ENCODE data around the gene RHOH. TPM values are rescaled to one million over a fixed set of nuclear protein-coding genes. Genes with fewer than 3 reads are reported as not detected.
"Not testable (repeated sequence)": the region's sequence is repeated elsewhere in the genome, so short reads cannot be mapped to it uniquely, and the experiment has no call there.

RHOH gene
- total RNA-seq, 2 experiments from 2014 or later = 122 to 146 TPM

GRCh38 chr4:40262861-40263260, 66.0 kb downstream of the RHOH start:
- POLR2A ChIA-PET = interaction anchor here (0.5 kb wide), 1 partner anchor 33 kb away, joined by 4 read pairs; no protein-coding TSS in a partner anchor

GRCh38 chr4:40264497-40264896, 67.7 kb downstream of the RHOH start:
- CTCF ChIA-PET = no interaction called here
- POLR2A ChIA-PET = no interaction called here

More at GRCh38 chr4:40262861-40263260, 66.0 kb downstream of the RHOH start:
- CTCF ChIA-PET = interaction anchor here (0.7 kb wide), 1 partner anchor 23 kb away, joined by 4 read pairs; no protein-coding TSS in a partner anchor

GRCh38 chr4:40264995-40265909, 68.4 kb downstream of the RHOH start:
- ChIA-PET CTCF (interaction anchor here (0.6 to 2.3 kb wide), 5 partner anchors 11 to 42 kb away, joined by 3 to 6 read pairs (median 4); no protein-coding TSS in a partner anchor), POLR2A (interaction anchor here (0.7 kb wide), 2 partner anchors 9 to 19 kb away, joined by 3 read pairs; no protein-coding TSS in a partner anchor)

GRCh38 chr4:40265910-40266274, 69.1 kb downstream of the RHOH start:
- POLR2A ChIA-PET = interaction anchor here (0.7 kb wide), 2 partner anchors 8 to 18 kb away, joined by 3 read pairs; no protein-coding TSS in a partner anchor
- CTCF ChIA-PET = interaction anchor here (0.6 to 2.3 kb wide), 5 partner anchors 11 to 41 kb away, joined by 3 to 6 read pairs (median 4); no protein-coding TSS in a partner anchor

- ChIA-PET CTCF (no interaction called here), POLR2A (no interaction called here)
Measured at GRCh38 chr4:40269133-40269532, 72.3 kb downstream of the RHOH start.

GRCh38 chr4:40270609-40271008, 73.8 kb downstream of the RHOH start:
- ChIA-PET POLR2A (no interaction called here), CTCF (interaction anchor here (0.8 to 1.2 kb wide), 2 partner anchors 8 to 10 kb away, joined by 4 to 5 read pairs; no protein-coding TSS in a partner anchor)

GRCh38 chr4:40275065-40275730, 78.4 kb downstream of the RHOH start:
- POLR2A ChIA-PET = interaction anchor here (0.7 to 1.5 kb wide), 3 partner anchors 8 to 45 kb away, joined by 3 to 5 read pairs (median 3); no protein-coding TSS in a partner anchor
- CTCF ChIA-PET = interaction anchor here (0.6 to 1.9 kb wide), 4 partner anchors 8 to 575 kb away, joined by 3 to 4 read pairs (median 4); no protein-coding TSS in a partner anchor

- ChIA-PET CTCF (interaction anchor here (1.5 to 1.9 kb wide), 2 partner anchors 11 to 21 kb away, joined by 4 to 6 read pairs; no protein-coding TSS in a partner anchor), POLR2A (no interaction called here)
Measured at GRCh38 chr4:40276546-40276945, 79.7 kb downstream of the RHOH start.

GRCh38 chr4:40280586-40280985, 83.8 kb downstream of the RHOH start:
- ChIA-PET CTCF (interaction anchor here (1.2 to 1.4 kb wide), 2 partner anchors 10 to 20 kb away, joined by 4 read pairs; no protein-coding TSS in a partner anchor), POLR2A (no interaction called here)

GRCh38 chr4:40281099-40281498, 84.3 kb downstream of the RHOH start:
- CTCF ChIA-PET = interaction anchor here (1.2 to 1.4 kb wide), 2 partner anchors 10 to 19 kb away, joined by 4 read pairs; no protein-coding TSS in a partner anchor
- POLR2A ChIA-PET = no interaction called here

GRCh38 chr4:40281913-40282312, 85.1 kb downstream of the RHOH start:
- POLR2A ChIA-PET = interaction anchor here (0.6 kb wide), 1 partner anchor 151 kb away, joined by 3 read pairs; no protein-coding TSS in a partner anchor
- CTCF ChIA-PET = interaction anchor here (0.6 kb wide), 2 partner anchors 44 to 55 kb away, joined by 3 read pairs; no protein-coding TSS in a partner anchor

GRCh38 chr4:40282857-40283256, 86.0 kb downstream of the RHOH start:
- ChIA-PET CTCF (interaction anchor here (0.5 to 1.9 kb wide), 8 partner anchors 8 to 392 kb away, joined by 3 to 7 read pairs (median 3); partner anchors contain the start of gene PDS5A), POLR2A (interaction anchor here (0.6 to 1.3 kb wide), 3 partner anchors 8 to 152 kb away, joined by 3 to 5 read pairs (median 3); no protein-coding TSS in a partner anchor)

GRCh38 chr4:40283413-40283812, 86.6 kb downstream of the RHOH start:
- CTCF ChIA-PET = interaction anchor here (0.6 to 1.9 kb wide), 10 partner anchors 9 to 305 kb away, joined by 3 to 7 read pairs (median 4); partner anchors contain the start of gene PDS5A
- POLR2A ChIA-PET = interaction anchor here (0.5 to 1.3 kb wide), 5 partner anchors 8 to 86 kb away, joined by 3 to 5 read pairs (median 4); partner anchors contain the start of gene RHOH

- POLR2A ChIA-PET = interaction anchor here (0.5 to 1.3 kb wide), 9 partner anchors 9 to 87 kb away, joined by 3 to 9 read pairs (median 4); partner anchors contain the start of gene RHOH
- CTCF ChIA-PET = interaction anchor here (0.9 to 1.9 kb wide), 8 partner anchors 13 to 57 kb away, joined by 3 to 7 read pairs (median 4); no protein-coding TSS in a partner anchor
Measured at GRCh38 chr4:40283968-40284367, 87.1 kb downstream of the RHOH start.

- ChIA-PET CTCF (interaction anchor here (0.6 kb wide), 1 partner anchor 23 kb away, joined by 4 read pairs; no protein-coding TSS in a partner anchor), POLR2A (no interaction called here)
Measured at GRCh38 chr4:40285692-40286091, 88.9 kb downstream of the RHOH start.

- ChIA-PET POLR2A (no interaction called here), CTCF (no interaction called here)
Measured at GRCh38 chr4:40288566-40288965, 91.7 kb downstream of the RHOH start.

- CTCF ChIA-PET = interaction anchor here (1.3 kb wide), 1 partner anchor 134 kb away, joined by 3 read pairs; no protein-coding TSS in a partner anchor
- POLR2A ChIA-PET = no interaction called here
Measured at GRCh38 chr4:40289366-40290188, 92.7 kb downstream of the RHOH start.

GRCh38 chr4:40290611-40291186, 93.9 kb downstream of the RHOH start:
- POLR2A ChIA-PET = interaction anchor here (0.6 kb wide), 1 partner anchor 60 kb away, joined by 6 read pairs; no protein-coding TSS in a partner anchor
- CTCF ChIA-PET = not testable (repeated sequence)
